Common myeloid progenitor, CD34-positive (primary cell): ENCODE data around the gene AXDND1.
"Not testable (repeated sequence)": the region's sequence is repeated elsewhere in the genome, so short reads cannot be mapped to it uniquely, and the experiment has no call there.

Source experiments
- CTCF ChIA-PET: fragments of 350-600 bp; sonication (Branson Sonifier 250); formaldehyde crosslinking; loops from one replicate; lab custom pipeline; 2021; ENCODE audit warnings: antibody characterized with exemption; lab: Charles Lee
- POLR2A ChIA-PET: fragments of 350-600 bp; sonication (Branson Sonifier 250); formaldehyde crosslinking; loops from one replicate; lab custom pipeline; 2021; ENCODE audit warnings: antibody characterized with exemption; lab: Charles Lee
- DNase-seq, 3 donors: peaks; one replicate each; pipeline versions ENCODE4 v3.0.0 to v3.0.0-alpha.2; 2013
- H3K27ac ChIP-seq, 2 experiments: 1 replicate in 1 of 2; 2 replicates in 1 of 2; pipeline ENCODE4 v1.7.0; 2013; ENCODE audit warnings: inconsistent platforms in 2 of 2, low read length in 2 of 2, mild to moderate bottlenecking in 2 of 2, low read depth in 1 of 2, moderate library complexity in 1 of 2; ENCODE audit not compliant: severe bottlenecking in 2 of 2, insufficient read depth in 1 of 2, poor library complexity in 1 of 2
- H3K27me3 ChIP-seq, 5 experiments: replicated peaks in 2 of 5; 1 replicate in 3 of 5; 2 replicates in 2 of 5; pipeline versions ENCODE4 v1.6.1 to v1.7.0; 2013; ENCODE audit warnings: low read length in 4 of 5, mild to moderate bottlenecking in 2 of 5, moderate library complexity in 2 of 5, inconsistent platforms in 1 of 5; ENCODE audit not compliant: insufficient read depth in 5 of 5, control insufficient read depth in 4 of 5
- H3K36me3 ChIP-seq, 4 experiments: 1 replicate in 2 of 4; 2 replicates in 2 of 4; pipeline versions ENCODE4 v1.6.1 to v1.7.0; 2013; ENCODE audit warnings: low read length in 3 of 4, control low read depth in 1 of 4, mild to moderate bottlenecking in 1 of 4; ENCODE audit not compliant: control insufficient read depth in 4 of 4, insufficient read depth in 4 of 4
- H3K4me1 ChIP-seq, 4 experiments: 1 replicate in 3 of 4; 2 replicates in 1 of 4; pipeline versions ENCODE4 v1.6.1 to v1.7.1; 2013; ENCODE audit warnings: low read length in 3 of 4, mild to moderate bottlenecking in 3 of 4, control low read depth in 1 of 4, inconsistent platforms in 1 of 4, moderate library complexity in 1 of 4; ENCODE audit not compliant: control insufficient read depth in 4 of 4, insufficient read depth in 4 of 4; ENCODE audit errors: control extremely low read depth in 1 of 4
- H3K4me3 ChIP-seq, 7 experiments: 1 replicate in 4 of 7; 2 replicates in 3 of 7; pipeline versions ENCODE4 v1.5.1 to v1.7.0; 2013; ENCODE audit warnings: mild to moderate bottlenecking in 7 of 7, low read length in 6 of 7, moderate library complexity in 6 of 7, inconsistent platforms in 2 of 7, low read depth in 2 of 7, control low read depth in 1 of 7; ENCODE audit not compliant: insufficient read depth in 4 of 7, control insufficient read depth in 1 of 7; ENCODE audit errors: extremely low read depth in 1 of 7
- H3K9me3 ChIP-seq, 5 experiments: 1 replicate in 4 of 5; 2 replicates in 1 of 5; pipeline versions ENCODE4 v1.6.1 to v1.7.1; 2013; ENCODE audit warnings: low read length in 4 of 5, mild to moderate bottlenecking in 2 of 5, inconsistent platforms in 1 of 5, low read depth in 1 of 5, moderate library complexity in 1 of 5; ENCODE audit not compliant: control insufficient read depth in 4 of 5, insufficient read depth in 2 of 5; ENCODE audit errors: control extremely low read depth in 1 of 5
- WGBS: methylation state at CpG from one replicate; pipeline ENCODE4 v1.1.5; 2013; ENCODE audit not compliant: insufficient coverage; 5-methylcytosine and 5-hydroxymethylcytosine counted together

The AXDND1 gene

DNA sequence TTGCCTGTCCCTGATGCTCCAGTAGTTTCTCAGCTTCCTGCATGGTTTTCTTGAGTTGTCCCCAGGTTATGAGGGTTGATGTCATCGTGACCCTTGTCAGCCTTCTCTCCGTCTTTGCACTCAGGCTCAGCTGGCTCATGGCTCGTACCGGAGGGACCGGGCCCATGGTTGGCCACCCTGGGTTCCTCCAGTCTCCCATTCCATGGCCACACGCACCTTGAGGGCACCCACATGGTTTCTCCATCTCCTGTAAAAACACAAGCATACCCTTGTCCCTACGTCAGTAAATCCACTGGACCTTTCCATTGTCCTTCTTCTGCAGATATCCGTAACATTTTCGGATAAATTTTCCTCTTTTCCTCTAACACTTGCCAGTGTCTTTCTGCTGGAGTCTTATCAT lies 73.9 kb downstream of the AXDND1 start:
- H3K4me1 ChIP-seq, H3K36me3 ChIP-seq, DNase-seq, POLR2A ChIA-PET, H3K27ac ChIP-seq, H3K9me3 ChIP-seq, H3K4me3 ChIP-seq, H3K27me3 ChIP-seq: not testable (repeated sequence)
- CTCF ChIA-PET: interaction anchor here (0.6 kb wide), 1 partner anchor 906 kb away, joined by 3 read pairs; no protein-coding TSS in a partner anchor
- 94% methylated on average over 5 of the region's 9 CpGs for WGBS

GRCh38 chr1:179440301-179440700 lies 74.5 kb downstream of the AXDND1 start:
- WGBS: 100% methylated on average over 2 of the region's 2 CpGs

GRCh38 chr1:179440971-179441370 lies 75.2 kb downstream of the AXDND1 start:
- H3K27me3 ChIP-seq: no peaks in the 10 kb centered on the region
- CTCF ChIA-PET: no interaction called here
- no peak for DNase-seq
- H3K27ac ChIP-seq: no peak overlapping the region
- no peaks in the 10 kb centered on the region for H3K36me3 ChIP-seq
- no peaks in the 10 kb centered on the region for H3K4me1 ChIP-seq
- H3K9me3 ChIP-seq: peaks cover 0 to 2% (median 0%) of the 10 kb centered on the region in 5 experiments
- H3K4me3 ChIP-seq: no peak overlapping the region
- POLR2A ChIA-PET: no interaction called here
- 85% methylated on average over 7 of the region's 7 CpGs for whole genome bisulfite sequencing

More at GRCh38 chr1:179440301-179440700, 74.5 kb downstream of the AXDND1 start:
- H3K36me3 ChIP-seq, H3K27me3 ChIP-seq, H3K9me3 ChIP-seq, POLR2A ChIA-PET, H3K4me1 ChIP-seq, H3K27ac ChIP-seq, H3K4me3 ChIP-seq, CTCF ChIA-PET, DNase-seq: not testable (repeated sequence)

DNA sequence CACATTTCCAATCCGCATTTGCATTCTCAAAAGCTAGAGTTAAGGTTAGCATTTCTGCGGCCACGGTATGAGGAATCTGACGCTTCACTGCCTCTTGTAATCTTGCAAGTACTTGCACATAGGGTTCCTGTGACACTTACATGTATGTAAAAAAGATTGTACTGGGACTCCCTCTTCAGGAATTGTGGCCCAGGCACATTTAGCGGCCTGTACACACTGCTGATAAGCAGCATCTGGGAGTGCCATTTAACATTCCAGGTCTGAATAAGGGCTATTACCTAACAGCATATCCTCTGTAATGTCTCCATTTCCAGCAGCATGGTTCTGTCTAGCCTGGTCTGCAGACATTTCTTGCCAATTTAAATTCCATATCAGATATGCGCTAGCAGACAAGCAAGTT lies 75.7 kb downstream of the AXDND1 start:
- H3K27me3 ChIP-seq: no peaks in the 10 kb centered on the region
- no peak overlapping the region for H3K27ac ChIP-seq
- no peaks in the 10 kb centered on the region for H3K36me3 ChIP-seq
- DNase-seq: no peak
- no peaks in the 10 kb centered on the region for H3K4me1 ChIP-seq
- ChIA-PET POLR2A (no interaction called here), CTCF (no interaction called here)
- 85% methylated on average over 6 of the region's 6 CpGs for WGBS
- no peak overlapping the region for H3K4me3 ChIP-seq
- H3K9me3 ChIP-seq: peaks cover 0 to 2% (median 0%) of the 10 kb centered on the region in 5 experiments

DNA sequence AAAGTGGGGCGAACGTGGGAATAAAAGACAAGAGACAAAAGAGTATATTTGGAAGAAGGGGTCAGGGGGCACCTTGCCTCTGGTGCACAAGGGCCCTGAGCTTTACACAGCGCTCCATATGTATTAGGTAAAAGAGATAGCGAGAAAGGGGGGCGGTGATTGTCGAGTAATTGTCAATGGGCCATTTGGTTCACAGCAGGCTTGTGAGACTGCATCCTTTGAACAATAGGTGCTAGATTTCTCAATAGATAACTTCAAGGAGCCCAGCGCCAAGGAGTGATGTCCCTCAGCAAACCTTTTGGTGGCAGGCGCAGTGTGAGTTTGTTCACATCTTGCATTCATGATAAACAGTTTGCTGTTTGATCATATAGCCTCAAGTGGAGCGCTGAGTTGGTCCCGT lies 77.1 kb downstream of the AXDND1 start:
- H3K4me1 ChIP-seq, POLR2A ChIA-PET, H3K27ac ChIP-seq, H3K9me3 ChIP-seq, DNase-seq, H3K27me3 ChIP-seq, H3K4me3 ChIP-seq, CTCF ChIA-PET, H3K36me3 ChIP-seq: not testable (repeated sequence)
- 88% methylated on average over 8 of the region's 10 CpGs for WGBS

- Histone ChIP-seq H3K27me3 (no peaks in the 10 kb centered on the region), H3K4me1 (no peaks in the 10 kb centered on the region), H3K27ac (no peak overlapping the region), H3K36me3 (no peaks in the 10 kb centered on the region), H3K9me3 (peaks cover 0 to 2% (median 0%) of the 10 kb centered on the region in 5 experiments), H3K4me3 (no peak overlapping the region)
- POLR2A ChIA-PET: interaction anchor here (0.7 kb wide), 1 partner anchor 1677 kb away, joined by 3 read pairs; no protein-coding TSS in a partner anchor
- CTCF ChIA-PET: no interaction called here
- DNase-seq: no peak
These were observed 79.8 kb downstream of the AXDND1 start for GRCh38 chr1:179445593-179445992.

GRCh38 chr1:179447489-179447888 lies 81.7 kb downstream of the AXDND1 start:
- 94% methylated on average over 3 of the region's 3 CpGs for WGBS
- no peaks in the 10 kb centered on the region for H3K27me3 ChIP-seq
- no peaks in the 10 kb centered on the region for H3K36me3 ChIP-seq
- ChIA-PET POLR2A (no interaction called here), CTCF (no interaction called here)
- no peak overlapping the region for H3K4me3 ChIP-seq
- H3K4me1 ChIP-seq: no peaks in the 10 kb centered on the region
- peaks cover 0 to 2% (median 0%) of the 10 kb centered on the region in 5 experiments for H3K9me3 ChIP-seq
- H3K27ac ChIP-seq: no peak overlapping the region
- DNase-seq: peak in 2 of 3 donors; percentile 15
